GM10248 (cell line): Measurements from ENCODE around the gene DPP10.

ENCODE experiments used
- CTCF ChIA-PET: fragments of 300-600 bp; sonication (Branson Sonifier 250); formaldehyde crosslinking; extraction: SDS; loops from one replicate; lab custom pipeline; 2021; ENCODE audit warnings: antibody characterized with exemption; lab: Yijun Ruan, JAX
- POLR2A ChIA-PET: fragments of 350-650 bp; sonication (Branson Sonifier 250); formaldehyde crosslinking; extraction: SDS; loops from one replicate; lab custom pipeline; 2020; ENCODE audit warnings: antibody characterized with exemption; lab: Yijun Ruan, JAX
- DNase-seq: peaks from one replicate; pipeline ENCODE4 v3.0.0; 2012; ENCODE audit errors: extremely low spot score
- TF ChIP-seq, protein P1 (sequence below): IDR thresholded peaks from 2 replicates; pipeline ENCODE4 v1.5.1; 2012; ENCODE audit warnings: mild to moderate bottlenecking, low read depth; ENCODE audit errors: extremely low read depth, missing control alignments, control extremely low read depth

Gene DPP10

GRCh38 chr2:114684403-114684802, 242.0 kb downstream of the DPP10 start:
- ChIA-PET POLR2A (no interaction called here), CTCF (no interaction called here)
- TF ChIP-seq, protein P1, sequence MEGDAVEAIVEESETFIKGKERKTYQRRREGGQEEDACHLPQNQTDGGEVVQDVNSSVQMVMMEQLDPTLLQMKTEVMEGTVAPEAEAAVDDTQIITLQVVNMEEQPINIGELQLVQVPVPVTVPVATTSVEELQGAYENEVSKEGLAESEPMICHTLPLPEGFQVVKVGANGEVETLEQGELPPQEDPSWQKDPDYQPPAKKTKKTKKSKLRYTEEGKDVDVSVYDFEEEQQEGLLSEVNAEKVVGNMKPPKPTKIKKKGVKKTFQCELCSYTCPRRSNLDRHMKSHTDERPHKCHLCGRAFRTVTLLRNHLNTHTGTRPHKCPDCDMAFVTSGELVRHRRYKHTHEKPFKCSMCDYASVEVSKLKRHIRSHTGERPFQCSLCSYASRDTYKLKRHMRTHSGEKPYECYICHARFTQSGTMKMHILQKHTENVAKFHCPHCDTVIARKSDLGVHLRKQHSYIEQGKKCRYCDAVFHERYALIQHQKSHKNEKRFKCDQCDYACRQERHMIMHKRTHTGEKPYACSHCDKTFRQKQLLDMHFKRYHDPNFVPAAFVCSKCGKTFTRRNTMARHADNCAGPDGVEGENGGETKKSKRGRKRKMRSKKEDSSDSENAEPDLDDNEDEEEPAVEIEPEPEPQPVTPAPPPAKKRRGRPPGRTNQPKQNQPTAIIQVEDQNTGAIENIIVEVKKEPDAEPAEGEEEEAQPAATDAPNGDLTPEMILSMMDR, result no peak
- DNase-seq, result no peak

DNA sequence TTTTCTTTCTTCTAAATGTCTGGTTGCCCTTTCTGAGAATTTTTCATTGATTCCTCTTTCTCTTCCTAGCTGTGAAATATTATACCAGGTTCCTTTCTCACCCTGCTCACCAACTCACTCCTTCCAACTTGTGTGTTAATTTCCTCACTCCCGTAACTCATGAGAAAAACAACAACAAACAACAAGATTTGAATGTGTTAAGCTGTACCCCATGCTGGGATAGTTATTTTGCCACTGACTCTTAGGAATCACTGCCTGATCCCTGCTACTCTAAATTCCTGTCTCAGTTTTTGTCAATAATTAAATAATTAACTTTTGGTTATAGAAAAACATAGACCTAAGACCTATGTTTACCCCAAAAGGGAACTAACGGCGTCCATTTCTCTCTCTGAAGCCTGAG, 242.7 kb downstream of the DPP10 start:
- ChIA-PET CTCF (no interaction called here), POLR2A (no interaction called here)
- TF ChIP-seq, protein P1, result no peak
- no peak for DNase-seq

DNA sequence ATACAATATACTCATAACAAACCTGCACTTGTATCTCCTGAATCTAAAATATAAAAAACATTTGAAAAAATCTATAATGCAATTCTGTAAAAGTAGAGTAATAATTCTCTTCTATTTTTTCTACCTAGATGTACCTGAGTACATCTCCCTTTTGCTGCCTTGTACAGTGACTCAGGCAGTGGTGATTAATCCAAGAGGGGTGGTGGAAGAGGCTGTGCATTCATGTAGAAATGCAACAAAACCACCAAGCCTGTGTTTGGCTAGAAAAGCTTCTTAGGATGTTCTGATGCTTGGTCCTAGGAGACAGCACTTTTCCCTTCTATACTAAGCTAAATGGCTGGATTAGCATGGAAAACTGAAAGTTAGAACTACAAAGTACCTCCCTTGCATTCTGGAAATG, 245.8 kb downstream of the DPP10 start:
- ChIA-PET POLR2A (no interaction called here), CTCF (no interaction called here)
- no peak for DNase-seq
- TF ChIP-seq, protein P1, result no peak

GRCh38 chr2:114698520-114698919, 256.1 kb downstream of the DPP10 start:
- TF ChIP-seq, protein P1, result no peak
- DNase-seq, result no peak
- CTCF ChIA-PET, result interaction anchor here (1.3 kb wide), 1 partner anchor 19 kb away, joined by 3 read pairs; no protein-coding TSS in a partner anchor
- POLR2A ChIA-PET, result no interaction called here

- ChIA-PET CTCF (interaction anchor here (1.3 kb wide), 1 partner anchor 20 kb away, joined by 3 read pairs; no protein-coding TSS in a partner anchor), POLR2A (no interaction called here)
- DNase-seq, result no peak
- TF ChIP-seq, protein P1, result no peak
Measured at GRCh38 chr2:114699423-114699944, 257.0 kb downstream of the DPP10 start.

DNA sequence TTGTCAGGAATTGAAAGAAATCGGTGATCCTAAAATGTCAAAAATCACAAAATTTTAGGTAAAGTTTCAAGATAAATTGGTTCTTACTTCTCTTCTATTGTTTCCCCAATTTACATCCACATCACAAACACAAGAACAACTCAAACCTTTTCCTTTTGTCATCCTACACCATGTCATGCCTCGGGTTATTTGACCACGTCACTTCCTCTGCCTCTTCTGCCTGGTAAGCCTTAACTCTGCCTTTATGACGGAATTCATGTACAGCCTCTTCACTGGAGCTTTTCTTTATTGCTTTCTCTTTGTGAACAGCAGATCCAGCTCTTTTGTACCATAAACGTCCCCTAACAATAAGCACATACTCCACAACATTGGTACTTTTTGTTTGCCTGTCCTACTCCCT, 258.0 kb downstream of the DPP10 start:
- no peak for DNase-seq
- POLR2A ChIA-PET, result no interaction called here
- CTCF ChIA-PET, result no interaction called here
- TF ChIP-seq, protein P1, result no peak
